Gastrocnemius medialis (tissue), 4 donors: ENCODE data around the gene CMIP. TPM values are rescaled to one million over a fixed set of nuclear protein-coding genes. Genes with fewer than 3 reads are reported as not detected.

Experiments used
- ATAC-seq, 2 donors: fragments of 150-250 bp; one replicate each; pipeline ENCODE4 v1.9.1; 2016
- DNase-seq, 2 donors: peaks; one replicate each; pipeline ENCODE4 v3.0.0-alpha.2; 2019
- H3K27ac ChIP-seq, 4 donors: fragments of 200-600 bp; sonication (generic); 1 replicate in 1 of 4; 2 replicates in 3 of 4; pipeline ENCODE4 v1.5.1; 2016 to 2018; ENCODE audit warnings: mild to moderate bottlenecking in 2 of 4, moderate library complexity in 1 of 4
- H3K27me3 ChIP-seq, 3 donors: fragments of 200-600 bp; sonication (generic) in 2 of 3; 1 replicate in 1 of 3; 2 replicates in 2 of 3; pipeline versions ENCODE4 v1.5.1 to v1.6.0; 2016 to 2019; ENCODE audit warnings: mild to moderate bottlenecking in 1 of 3, moderate library complexity in 1 of 3
- H3K36me3 ChIP-seq, 2 donors: fragments of 200-600 bp; sonication (generic) in 1 of 2; one replicate each; pipeline ENCODE4 v1.5.1; 2017 to 2018
- H3K4me1 ChIP-seq, 2 donors: fragments of 200-600 bp; sonication (generic) in 1 of 2; one replicate each; pipeline ENCODE4 v1.5.1; 2016 to 2017; ENCODE audit warnings: mild to moderate bottlenecking in 2 of 2
- H3K4me3 ChIP-seq, 4 donors: fragments of 200-600 bp; sonication (generic) in 3 of 4; 1 replicate in 1 of 4; 2 replicates in 3 of 4; pipeline ENCODE4 v1.5.1; 2016 to 2019; ENCODE audit warnings: mild to moderate bottlenecking in 2 of 4
- H3K9me3 ChIP-seq, 3 donors: fragments of 200-600 bp; sonication (generic) in 2 of 3; 1 replicate in 1 of 3; 2 replicates in 2 of 3; pipeline ENCODE4 v1.5.1; 2016 to 2019
- POLR2A ChIP-seq, 2 donors: fragments of 450-650 bp; IDR thresholded peaks; one replicate each; pipeline ENCODE4 v1.6.1; 2017; ENCODE audit warnings: antibody characterized with exemption in 2 of 2, mild to moderate bottlenecking in 2 of 2, moderate library complexity in 2 of 2
- in situ Hi-C, 4 donors: fragments of 200-750 bp; cut with MboI; loops; one replicate each; pipeline versions ENCODE4 v1.15.0 to v1.8.0; 2017; ENCODE audit warnings: low sequenced_read_pairs in 4 of 4
- intact Hi-C: fragments of 100-400 bp; cut with DNase I; formaldehyde crosslinking; loops from one replicate; pipeline ENCODE4 v1.15.1; 2023; ENCODE audit warnings: low total_unique reads
- total RNA-seq, 4 donors: library from RNA; depleted of rRNA; stranded (reverse); fragments of >200 nt; gene quantifications; one replicate each; pipeline versions ENCODE4 v1.1.0 to v1.2.3, GENCODE V29; 2016
- TF ChIP-seq, protein P1 (sequence below), 5 experiments: fragments of 450-650 bp in 3 of 5; fragments of 200-600 bp in 2 of 5; sonication (generic) in 2 of 5; IDR thresholded peaks in 4 of 5; conservative IDR thresholded peaks in 1 of 5; 1 replicate in 4 of 5; 2 replicates in 1 of 5; pipeline ENCODE4 v1.5.1; 2016 to 2019; ENCODE audit warnings: antibody characterized with exemption in 5 of 5, mild to moderate bottlenecking in 3 of 5, moderate library complexity in 3 of 5

Gene CMIP
- total RNA-seq, 4 donors from 2014 or later = 0.90 to 5.1 (median 2.7) TPM

DNA sequence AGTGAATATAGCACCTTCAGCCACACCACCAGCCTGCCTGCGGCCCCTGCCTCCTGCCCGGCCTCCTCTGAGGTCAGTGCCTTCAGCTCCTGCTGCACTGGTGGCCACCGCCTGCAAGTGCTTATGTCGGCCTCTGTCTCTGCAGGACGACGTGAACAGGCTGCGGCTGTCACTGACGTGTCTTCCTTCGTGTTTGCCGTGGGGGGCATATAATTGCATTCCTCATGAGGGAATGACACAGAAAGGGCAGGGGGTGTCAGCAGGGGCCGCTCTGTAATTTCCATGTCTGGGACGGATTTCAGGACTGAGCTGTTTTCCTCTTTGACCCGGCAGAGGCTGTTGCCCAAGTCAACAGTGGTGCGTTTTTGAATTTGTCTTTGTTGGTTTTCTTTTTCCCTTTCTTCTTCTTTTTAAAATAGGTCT lies 28.5 kb downstream of the CMIP start:
- in situ Hi-C loops (no loop called here), intact Hi-C loops (no loop called here)
- Histone ChIP-seq H3K4me3 (no peak overlapping the region), H3K27ac (no peak overlapping the region), H3K4me1 (peaks cover 0 to 6% of the 10 kb centered on the region in 2 donors), H3K9me3 (no peaks in the 10 kb centered on the region), H3K27me3 (no peaks in the 10 kb centered on the region), H3K36me3 (no peaks in the 10 kb centered on the region)
- TF ChIP-seq POLR2A (IDR thresholded peaks at IDR 0.05) = no peak
- TF ChIP-seq, protein P1, sequence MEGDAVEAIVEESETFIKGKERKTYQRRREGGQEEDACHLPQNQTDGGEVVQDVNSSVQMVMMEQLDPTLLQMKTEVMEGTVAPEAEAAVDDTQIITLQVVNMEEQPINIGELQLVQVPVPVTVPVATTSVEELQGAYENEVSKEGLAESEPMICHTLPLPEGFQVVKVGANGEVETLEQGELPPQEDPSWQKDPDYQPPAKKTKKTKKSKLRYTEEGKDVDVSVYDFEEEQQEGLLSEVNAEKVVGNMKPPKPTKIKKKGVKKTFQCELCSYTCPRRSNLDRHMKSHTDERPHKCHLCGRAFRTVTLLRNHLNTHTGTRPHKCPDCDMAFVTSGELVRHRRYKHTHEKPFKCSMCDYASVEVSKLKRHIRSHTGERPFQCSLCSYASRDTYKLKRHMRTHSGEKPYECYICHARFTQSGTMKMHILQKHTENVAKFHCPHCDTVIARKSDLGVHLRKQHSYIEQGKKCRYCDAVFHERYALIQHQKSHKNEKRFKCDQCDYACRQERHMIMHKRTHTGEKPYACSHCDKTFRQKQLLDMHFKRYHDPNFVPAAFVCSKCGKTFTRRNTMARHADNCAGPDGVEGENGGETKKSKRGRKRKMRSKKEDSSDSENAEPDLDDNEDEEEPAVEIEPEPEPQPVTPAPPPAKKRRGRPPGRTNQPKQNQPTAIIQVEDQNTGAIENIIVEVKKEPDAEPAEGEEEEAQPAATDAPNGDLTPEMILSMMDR (IDR thresholded peaks at IDR 0.05 in 4 of 5, conservative IDR thresholded peaks at IDR 0.05 in 1 of 5) = no peak
- ATAC-seq = no peak
- DNase-seq = no peak

DNA sequence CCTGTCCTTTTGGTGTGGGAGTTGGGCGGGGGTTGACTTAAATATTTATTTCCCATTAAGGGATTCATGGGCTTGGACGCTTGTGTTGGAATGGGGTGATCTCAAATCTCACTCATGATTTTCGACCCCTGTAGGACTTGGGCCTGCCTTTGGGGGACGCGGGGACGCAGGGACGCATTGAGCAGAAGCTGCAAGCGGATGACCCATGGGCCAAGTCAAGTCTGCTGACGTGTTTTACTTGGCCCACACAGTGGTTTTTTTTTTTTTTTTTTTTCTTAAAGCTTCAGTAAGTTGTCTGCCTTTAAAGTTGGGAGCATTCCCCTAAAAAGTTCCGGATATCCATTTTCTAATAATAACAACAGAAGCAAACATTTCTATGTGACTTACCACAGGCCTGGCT lies 28.9 kb downstream of the CMIP start:
- H3K36me3 ChIP-seq = no peaks in the 10 kb centered on the region
- intact Hi-C loops = no loop called here
- TF ChIP-seq, protein P1 (IDR thresholded peaks at IDR 0.05 in 4 of 5, conservative IDR thresholded peaks at IDR 0.05 in 1 of 5) = no peak
- no peak for TF ChIP-seq POLR2A (IDR thresholded peaks at IDR 0.05)
- DNase-seq (no peak), ATAC-seq (no peak)
- in situ Hi-C loops = no loop called here
- peaks cover 0 to 6% of the 10 kb centered on the region in 2 donors for H3K4me1 ChIP-seq
- H3K4me3 ChIP-seq = no peak overlapping the region
- H3K27ac ChIP-seq = no peak overlapping the region
- H3K27me3 ChIP-seq = no peaks in the 10 kb centered on the region
- H3K9me3 ChIP-seq = no peaks in the 10 kb centered on the region

DNA sequence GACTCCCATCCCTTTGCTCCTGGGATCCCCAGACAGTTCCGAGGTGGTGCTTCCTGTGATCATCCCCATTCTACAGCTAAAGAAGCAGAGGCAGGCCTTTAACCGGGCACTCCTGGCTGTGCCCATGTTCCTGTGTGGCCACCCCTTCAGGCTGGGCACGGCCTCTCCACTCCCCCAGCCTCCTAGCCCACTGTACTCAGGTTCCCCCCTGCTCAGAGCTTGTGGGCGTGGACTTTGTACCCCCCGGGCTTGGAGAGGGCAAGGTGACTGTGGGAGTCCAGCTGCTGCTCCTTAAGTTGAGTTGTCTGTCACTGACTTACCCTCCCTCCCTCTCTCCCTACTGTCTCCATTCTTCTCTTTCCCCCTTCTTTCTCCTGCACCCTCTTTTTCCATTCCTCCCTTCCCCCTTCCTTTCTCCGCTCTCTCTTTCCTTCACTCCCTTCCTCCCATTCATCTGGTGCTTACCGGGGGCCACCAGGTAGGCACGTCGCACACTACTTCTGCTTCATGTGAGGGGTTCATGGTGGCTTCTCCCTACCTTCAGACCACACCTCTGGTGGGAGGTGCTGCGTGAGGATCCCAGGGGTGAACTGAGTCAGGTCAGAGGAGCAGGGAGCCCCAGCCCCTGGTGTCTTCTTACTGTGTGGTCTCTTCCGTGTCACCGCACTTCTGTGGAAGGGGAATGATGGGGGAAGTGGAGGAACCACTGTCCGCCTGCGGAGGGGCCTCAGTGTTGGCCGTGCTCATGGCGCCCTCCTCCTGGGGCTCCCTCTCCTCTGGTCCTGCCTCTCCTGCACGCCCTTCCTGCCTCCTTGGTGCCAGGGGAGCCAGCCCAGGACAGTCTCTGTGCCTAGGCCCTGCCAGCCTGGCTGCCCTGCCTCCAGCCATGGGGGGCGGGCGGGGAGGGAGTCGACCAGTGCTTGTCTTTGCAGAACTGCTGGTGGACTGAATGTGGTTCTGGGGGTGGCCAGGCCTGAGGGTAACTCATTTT lies 29.7 kb downstream of the CMIP start:
- H3K27ac ChIP-seq = no peak overlapping the region
- no peaks in the 10 kb centered on the region for H3K9me3 ChIP-seq
- intact Hi-C loops = no loop called here
- H3K4me3 ChIP-seq = no peak overlapping the region
- TF ChIP-seq POLR2A (IDR thresholded peaks at IDR 0.05) = no peak
- TF ChIP-seq, protein P1 (IDR thresholded peaks at IDR 0.05 in 4 of 5, conservative IDR thresholded peaks at IDR 0.05 in 1 of 5) = no peak
- H3K4me1 ChIP-seq = peaks cover 0 to 6% of the 10 kb centered on the region in 2 donors
- H3K27me3 ChIP-seq = no peaks in the 10 kb centered on the region
- ATAC-seq = no peak
- no peaks in the 10 kb centered on the region for H3K36me3 ChIP-seq
- no peak for DNase-seq
- in situ Hi-C loops = no loop called here

DNA sequence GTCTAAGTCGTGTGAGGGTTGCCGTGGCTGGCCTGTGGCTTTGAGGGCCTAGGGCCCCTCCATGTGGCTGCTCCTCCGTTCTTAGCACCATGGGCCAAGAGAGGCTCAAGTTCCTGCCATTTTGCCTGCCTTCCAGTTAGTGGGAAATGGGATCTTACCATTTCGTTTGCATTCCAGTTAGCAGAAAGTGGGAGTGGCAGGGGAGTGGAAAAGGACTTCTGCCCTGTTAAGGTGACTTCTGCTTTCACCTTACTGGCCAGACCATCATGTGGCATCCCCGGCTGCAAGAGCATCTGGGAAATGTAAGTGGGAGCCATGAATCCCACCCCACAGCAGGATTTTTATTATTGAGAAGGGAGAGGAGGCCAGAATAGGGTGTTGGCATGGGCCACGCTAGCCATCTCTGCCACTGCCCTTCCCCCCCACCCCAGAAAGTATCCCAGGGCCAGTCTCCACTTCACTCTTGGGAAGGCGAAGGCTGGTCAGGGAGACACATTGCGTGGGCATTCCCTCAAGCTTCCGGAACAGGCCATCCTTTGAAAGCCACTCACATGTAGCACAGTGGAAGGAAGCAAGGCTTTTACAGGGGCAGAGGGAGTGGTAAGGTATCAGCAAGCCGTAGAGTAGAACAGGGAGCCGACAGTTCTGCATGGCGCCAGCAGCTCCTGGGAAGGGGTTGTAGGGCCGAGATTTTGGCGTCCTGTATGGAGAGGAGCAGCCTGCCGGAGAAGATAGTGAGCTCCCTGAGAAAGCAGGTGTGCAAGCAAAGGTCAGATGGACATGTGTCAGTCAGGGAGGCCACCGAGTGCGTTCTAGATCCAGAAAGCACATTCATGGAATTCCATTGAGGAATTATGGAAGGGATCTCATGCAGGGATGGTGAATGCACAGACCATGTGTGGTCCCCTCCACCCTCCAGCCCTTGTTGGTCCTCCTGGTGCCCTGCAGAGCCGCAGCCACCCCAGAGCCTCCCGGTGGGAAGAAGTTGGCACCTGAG lies 33.4 kb downstream of the CMIP start:
- in situ Hi-C loops = no loop called here
- H3K4me3 ChIP-seq = no peak overlapping the region
- intact Hi-C loops = no loop called here

More for the DNA sequence above, 33.4 kb downstream of the CMIP start:
- H3K4me1 ChIP-seq = peaks cover 0 to 6% of the 10 kb centered on the region in 2 donors
- H3K27me3 ChIP-seq = no peaks in the 10 kb centered on the region
- DNase-seq (no peak), ATAC-seq (no peak)
- TF ChIP-seq, protein P1 (IDR thresholded peaks at IDR 0.05 in 4 of 5, conservative IDR thresholded peaks at IDR 0.05 in 1 of 5) = no peak
- no peak for TF ChIP-seq POLR2A (IDR thresholded peaks at IDR 0.05)
- no peaks in the 10 kb centered on the region for H3K9me3 ChIP-seq
- H3K27ac ChIP-seq = peak overlapping the region in 3 of 4 donors; percentile 39 to 48 (median 41)
- H3K36me3 ChIP-seq = no peaks in the 10 kb centered on the region
